Mesenchymal stem cell (in vitro differentiated cells and primary cell): Measurements from ENCODE around the gene OPTC.

Source experiments
- DNase-seq: peaks from one replicate; pipeline ENCODE4 v3.0.0-alpha.2; 2013
- H2AFZ ChIP-seq: one replicate; pipeline ENCODE4 v1.6.1; 2013; ENCODE audit warnings: low read depth, mild to moderate bottlenecking, control low read depth, inconsistent platforms, low read length, moderate library complexity
- H2AK5ac ChIP-seq: 2 replicates; pipeline ENCODE4 v1.6.1; 2013; ENCODE audit warnings: low read length, moderate library complexity, mild to moderate bottlenecking, inconsistent platforms; ENCODE audit not compliant: severe bottlenecking
- H2BK120ac ChIP-seq: one replicate; pipeline ENCODE4 v1.6.1; 2013; ENCODE audit warnings: low read depth, mild to moderate bottlenecking, inconsistent platforms, low read length, moderate library complexity
- H2BK12ac ChIP-seq, 2 experiments: one replicate each; pipeline ENCODE4 v1.6.1; 2013; ENCODE audit warnings: inconsistent platforms in 2 of 2, low read length in 2 of 2, mild to moderate bottlenecking in 2 of 2, moderate library complexity in 2 of 2, control low read depth in 1 of 2
- H2BK15ac ChIP-seq: one replicate; pipeline ENCODE4 v1.6.1; 2013; ENCODE audit warnings: mild to moderate bottlenecking, low read depth, inconsistent platforms; ENCODE audit not compliant: poor library complexity, severe bottlenecking
- H2BK5ac ChIP-seq: 2 replicates; pipeline ENCODE4 v1.6.1; 2013; ENCODE audit warnings: low read depth, mild to moderate bottlenecking, low read length, control low read depth, inconsistent platforms; ENCODE audit not compliant: poor library complexity, severe bottlenecking
- H3K14ac ChIP-seq, 2 experiments: one replicate each; pipeline ENCODE4 v1.6.1; 2013; ENCODE audit warnings: inconsistent platforms in 2 of 2, low read length in 2 of 2, control low read depth in 1 of 2, mild to moderate bottlenecking in 1 of 2, moderate library complexity in 1 of 2
- H3K18ac ChIP-seq, 2 experiments: one replicate each; pipeline ENCODE4 v1.6.1; 2013; ENCODE audit warnings: inconsistent platforms in 2 of 2, low read length in 2 of 2, control low read depth in 1 of 2, low read depth in 1 of 2, mild to moderate bottlenecking in 1 of 2
- H3K23ac ChIP-seq, 2 experiments: one replicate each; pipeline ENCODE4 v1.6.1; 2013; ENCODE audit warnings: inconsistent platforms in 2 of 2, low read length in 2 of 2, mild to moderate bottlenecking in 2 of 2, moderate library complexity in 2 of 2, control low read depth in 1 of 2
- H3K27ac ChIP-seq: 2 replicates; pipeline ENCODE4 v1.5.1; 2013; ENCODE audit warnings: mild to moderate bottlenecking, moderate library complexity, low read length, control low read depth, inconsistent platforms; ENCODE audit not compliant: poor library complexity, severe bottlenecking
- H3K27me3 ChIP-seq, 2 experiments: 2 replicates each; pipeline versions ENCODE4 v1.6.1 to v1.7.0; 2013; ENCODE audit warnings: low read length in 2 of 2, mild to moderate bottlenecking in 2 of 2, moderate library complexity in 2 of 2, control low read depth in 1 of 2, inconsistent platforms in 1 of 2; ENCODE audit not compliant: control insufficient read depth in 1 of 2, insufficient read depth in 1 of 2
- H3K36me3 ChIP-seq, 2 experiments: 2 replicates each; pipeline versions ENCODE4 v1.6.1 to v1.7.0; 2013; ENCODE audit warnings: low read length in 2 of 2, control low read depth in 1 of 2, inconsistent platforms in 1 of 2, low read depth in 1 of 2, mild to moderate bottlenecking in 1 of 2; ENCODE audit not compliant: insufficient read depth in 2 of 2, control insufficient read depth in 1 of 2
- H3K4ac ChIP-seq, 2 experiments: one replicate each; pipeline ENCODE4 v1.6.1; 2013; ENCODE audit warnings: inconsistent platforms in 2 of 2, low read length in 2 of 2, mild to moderate bottlenecking in 2 of 2, moderate library complexity in 2 of 2, control low read depth in 1 of 2, low read depth in 1 of 2
- H3K4me1 ChIP-seq: 2 replicates; pipeline ENCODE4 v1.6.1; 2013; ENCODE audit warnings: low read depth, low read length, control low read depth; ENCODE audit not compliant: control insufficient read depth, insufficient read depth
- H3K4me2 ChIP-seq: 2 replicates; pipeline ENCODE4 v1.6.1; 2013; ENCODE audit warnings: low read length, mild to moderate bottlenecking, inconsistent platforms; ENCODE audit not compliant: poor library complexity, severe bottlenecking
- H3K4me3 ChIP-seq, 2 experiments: 2 replicates each; pipeline versions ENCODE4 v1.5.1 to v1.7.0; 2013; ENCODE audit warnings: low read length in 2 of 2, mild to moderate bottlenecking in 2 of 2, control low read depth in 1 of 2, low read depth in 1 of 2; ENCODE audit not compliant: insufficient read depth in 1 of 2
- H3K79me1 ChIP-seq: replicated peaks from 2 replicates; pipeline ENCODE4 v1.6.1; 2013; ENCODE audit warnings: mild to moderate bottlenecking, control low read depth, low read length, inconsistent platforms; ENCODE audit not compliant: poor library complexity, severe bottlenecking
- H3K9ac ChIP-seq: 2 replicates; pipeline ENCODE4 v1.7.0; 2013; ENCODE audit warnings: mild to moderate bottlenecking, low read length, moderate library complexity
- H3K9me3 ChIP-seq: 2 replicates; pipeline ENCODE4 v1.7.0; 2013; ENCODE audit warnings: mild to moderate bottlenecking, low read length; ENCODE audit not compliant: control insufficient read depth
- H4K8ac ChIP-seq: one replicate; pipeline ENCODE4 v1.6.1; 2013; ENCODE audit warnings: inconsistent platforms, mild to moderate bottlenecking, low read length, moderate library complexity
- H4K91ac ChIP-seq: one replicate; pipeline ENCODE4 v1.6.1; 2013; ENCODE audit warnings: mild to moderate bottlenecking, low read length, inconsistent platforms
- WGBS: methylation state at CpG from one replicate; pipeline ENCODE4 v1.1.7; 2013; ENCODE audit warnings: mixed read lengths; 5-methylcytosine and 5-hydroxymethylcytosine counted together

The OPTC gene

DNA sequence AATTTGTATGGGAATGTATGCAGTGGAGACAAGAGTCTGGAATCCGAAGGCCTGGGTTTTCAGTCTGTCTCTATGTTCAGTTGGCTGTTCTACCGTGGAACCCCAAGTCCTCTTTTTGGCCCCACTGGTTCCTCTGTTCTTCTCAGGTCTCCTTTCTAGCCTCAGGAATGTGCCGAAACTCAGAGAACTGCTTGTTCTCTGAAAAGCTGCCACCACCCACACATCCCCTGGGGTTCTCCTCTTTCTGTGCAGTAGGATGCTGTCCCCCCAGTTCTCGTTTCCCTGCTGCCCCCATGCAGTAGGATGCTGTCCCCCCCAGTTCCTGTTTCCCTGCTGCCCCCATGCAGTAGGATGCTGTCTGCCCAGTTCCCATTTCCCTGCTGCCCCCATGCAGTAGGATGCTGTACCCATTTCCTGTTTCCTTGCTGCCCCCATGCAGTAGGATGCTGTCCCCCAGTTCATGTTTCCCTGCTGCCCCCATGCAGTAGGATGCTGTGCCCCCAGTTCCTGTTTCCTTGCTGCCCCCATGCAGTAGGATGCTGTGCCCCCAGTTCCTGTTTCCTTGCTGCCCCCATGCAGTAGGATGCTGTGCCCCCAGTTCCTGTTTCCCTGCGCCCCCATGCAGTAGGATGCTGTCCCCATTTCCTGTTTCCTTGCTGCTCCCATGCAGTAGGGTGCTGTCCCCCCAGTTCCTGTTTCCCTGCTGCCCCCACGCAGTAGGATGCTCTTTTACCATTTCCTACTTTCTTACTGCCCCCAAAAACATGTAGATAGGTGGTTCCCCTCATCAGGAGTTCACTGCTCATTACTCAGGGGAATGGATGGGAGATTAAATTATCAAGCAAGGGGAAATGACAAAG, 35.3 kb downstream of the OPTC start:
- no peak overlapping the region for H3K14ac ChIP-seq
- no peak overlapping the region for H3K4me2 ChIP-seq
- no peaks in the 10 kb centered on the region for H3K79me1 ChIP-seq
- no peak overlapping the region for H2BK5ac ChIP-seq
- no peak overlapping the region for H3K9ac ChIP-seq
- peaks cover 3% of the 10 kb centered on the region for H3K4me1 ChIP-seq
- H3K27me3 ChIP-seq = no peaks in the 10 kb centered on the region
- no peak overlapping the region for H3K18ac ChIP-seq
- no peak overlapping the region for H3K23ac ChIP-seq
- no peak overlapping the region for H2BK15ac ChIP-seq
- no peak overlapping the region for H3K27ac ChIP-seq
- no peak overlapping the region for H2AFZ ChIP-seq
- no peak overlapping the region for H4K91ac ChIP-seq
- WGBS = 85% methylated on average over 5 of the region's 6 CpGs
- DNase-seq = no peak
- H2BK12ac ChIP-seq = no peak overlapping the region
- no peak overlapping the region for H3K4ac ChIP-seq
- H3K4me3 ChIP-seq = no peak overlapping the region
- H4K8ac ChIP-seq = no peak overlapping the region
- H3K9me3 ChIP-seq = no peaks in the 10 kb centered on the region
- no peaks in the 10 kb centered on the region for H3K36me3 ChIP-seq
- no peak overlapping the region for H2AK5ac ChIP-seq
- no peak overlapping the region for H2BK120ac ChIP-seq

DNA sequence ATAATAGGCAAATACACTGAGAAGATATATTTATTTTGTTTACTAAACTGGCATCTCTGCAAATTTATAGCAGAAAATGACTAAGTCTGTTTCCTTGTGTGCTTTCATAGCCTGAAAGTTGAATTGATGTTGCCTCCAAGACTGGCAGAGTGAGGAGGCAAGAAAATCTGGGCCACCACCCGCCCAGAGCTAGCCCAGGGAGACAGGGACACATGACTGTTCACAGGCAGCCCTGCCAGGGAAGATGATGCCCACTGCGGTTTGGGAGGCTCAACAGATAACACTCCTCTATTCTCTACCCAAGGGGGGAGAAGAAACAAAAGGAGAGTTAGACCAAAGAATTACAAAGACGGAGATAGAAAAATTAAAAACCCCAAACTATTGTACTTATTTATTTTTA, 37.1 kb downstream of the OPTC start:
- Histone ChIP-seq H2BK15ac (no peak overlapping the region), H4K8ac (no peak overlapping the region), H3K4me1 (peaks cover 5% of the 10 kb centered on the region), H3K18ac (no peak overlapping the region), H3K9ac (no peak overlapping the region), H2BK12ac (no peak overlapping the region), H4K91ac (no peak overlapping the region), H3K4me3 (no peak overlapping the region), H3K27ac (no peak overlapping the region), H2BK120ac (no peak overlapping the region), H2AFZ (no peak overlapping the region), H2BK5ac (no peak overlapping the region), H3K36me3 (no peaks in the 10 kb centered on the region), H3K23ac (no peak overlapping the region), H3K79me1 (no peaks in the 10 kb centered on the region), H3K4me2 (no peak overlapping the region), H3K4ac (no peak overlapping the region), H3K14ac (no peak overlapping the region), H2AK5ac (no peak overlapping the region), H3K9me3 (no peaks in the 10 kb centered on the region), H3K27me3 (no peaks in the 10 kb centered on the region)
- DNase-seq = no peak
- WGBS = 100% methylated on average over 1 of the region's 3 CpGs

DNA sequence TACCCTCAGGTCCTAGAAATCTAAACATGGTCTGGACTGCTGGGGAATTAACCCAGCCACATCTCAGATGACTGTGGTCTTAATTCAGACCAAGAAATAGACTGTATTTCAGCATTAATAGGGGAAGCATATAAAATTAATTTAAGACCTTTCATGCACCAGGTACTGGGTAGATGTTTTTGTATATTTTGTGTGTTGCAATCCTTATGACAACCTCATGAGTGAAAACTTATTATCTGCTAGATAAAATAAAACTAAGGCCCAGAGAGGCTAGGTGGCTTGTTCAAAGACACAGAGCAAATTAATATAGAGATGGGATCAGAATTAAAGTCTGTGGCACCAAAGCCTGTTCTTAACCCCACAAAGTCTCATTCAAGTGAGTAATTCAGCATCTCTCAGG, 40.1 kb downstream of the OPTC start:
- no peaks in the 10 kb centered on the region for H3K9me3 ChIP-seq
- no peaks in the 10 kb centered on the region for H3K79me1 ChIP-seq
- no peak overlapping the region for H4K91ac ChIP-seq
- no peak overlapping the region for H3K14ac ChIP-seq
- H2AK5ac ChIP-seq = no peak overlapping the region
- no peak for DNase-seq
- no peak overlapping the region for H3K27ac ChIP-seq
- no peaks in the 10 kb centered on the region for H3K36me3 ChIP-seq
- H2BK12ac ChIP-seq = peak overlapping the region in 1 of 2 experiments; percentile 9
- H2AFZ ChIP-seq = no peak overlapping the region
- no peak overlapping the region for H2BK5ac ChIP-seq
- H2BK15ac ChIP-seq = no peak overlapping the region
- H2BK120ac ChIP-seq = no peak overlapping the region
- no peak overlapping the region for H4K8ac ChIP-seq
- H3K9ac ChIP-seq = peak overlapping the region; percentile 71
- H3K4me2 ChIP-seq = no peak overlapping the region
- peaks cover 2% of the 10 kb centered on the region for H3K4me1 ChIP-seq
- no peaks in the 10 kb centered on the region for H3K27me3 ChIP-seq
- H3K4me3 ChIP-seq = peak overlapping the region in 1 of 2 experiments; percentile 11
- H3K23ac ChIP-seq = no peak overlapping the region
- H3K18ac ChIP-seq = peak overlapping the region in 1 of 2 experiments; percentile 31
- H3K4ac ChIP-seq = peak overlapping the region in 1 of 2 experiments; percentile 38

DNA sequence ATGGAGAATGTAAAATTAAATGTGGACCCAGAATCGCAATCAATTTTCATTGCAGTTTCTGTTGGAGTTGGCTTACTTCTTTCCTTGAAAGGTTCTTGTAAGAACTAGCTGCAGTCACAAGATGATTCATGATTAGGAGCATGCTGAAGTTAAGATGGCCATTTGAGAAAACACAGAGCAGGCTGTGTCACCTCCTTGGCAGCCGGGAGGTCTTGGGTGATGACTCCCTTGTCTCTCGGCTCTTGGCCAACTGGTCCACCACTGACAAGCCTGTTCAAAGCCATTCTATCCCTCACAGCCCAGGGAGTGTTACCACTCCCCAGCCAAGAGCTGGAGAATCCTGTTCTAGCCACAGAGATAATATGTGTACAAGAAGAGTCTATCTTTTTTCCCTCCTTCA, 40.6 kb downstream of the OPTC start:
- H2AK5ac ChIP-seq = no peak overlapping the region
- H3K4me3 ChIP-seq = peak overlapping the region in 1 of 2 experiments; percentile 11
- 18% methylated on average over 3 of the region's 3 CpGs for WGBS
- no peak overlapping the region for H3K4me2 ChIP-seq
- no peak overlapping the region for H3K23ac ChIP-seq
- H2BK15ac ChIP-seq = no peak overlapping the region
- H3K36me3 ChIP-seq = no peaks in the 10 kb centered on the region
- H3K9me3 ChIP-seq = no peaks in the 10 kb centered on the region
- no peak overlapping the region for H4K8ac ChIP-seq
- H2BK12ac ChIP-seq = no peak overlapping the region
- no peak overlapping the region for H4K91ac ChIP-seq
- peak overlapping the region in 1 of 2 experiments; percentile 37 for H3K18ac ChIP-seq
- no peaks in the 10 kb centered on the region for H3K27me3 ChIP-seq
- no peak overlapping the region for H3K14ac ChIP-seq
- no peak overlapping the region for H3K27ac ChIP-seq
- no peak overlapping the region for H2BK120ac ChIP-seq
- no peak overlapping the region for H2BK5ac ChIP-seq
- H3K9ac ChIP-seq = peak overlapping the region; percentile 71
- H3K79me1 ChIP-seq = no peaks in the 10 kb centered on the region
- peaks cover 2% of the 10 kb centered on the region for H3K4me1 ChIP-seq
- H3K4ac ChIP-seq = no peak overlapping the region
- DNase-seq = peak; percentile 96
- H2AFZ ChIP-seq = no peak overlapping the region
